ENCODE results near the gene USP15.
A peak's percentile ranks its signal among the peaks of the same experiment; 100 is the strongest.
"Not testable (repeated sequence)": the region's sequence is repeated elsewhere in the genome, so short reads cannot be mapped to it uniquely, and the experiment has no call there.

The USP15 gene

GRCh38 chr12:62379026-62379722 lies 119.0 kb downstream of the USP15 start:
- no peak for DNase-seq

- DNase-seq, result no peak
Measured at GRCh38 chr12:62379723-62380045, 119.5 kb downstream of the USP15 start.

- DNase-seq, result no peak
Measured at GRCh38 chr12:62382526-62382925, 122.3 kb downstream of the USP15 start.

- no peak for DNase-seq
Measured at GRCh38 chr12:62396750-62397149, 136.5 kb downstream of the USP15 start.

- no peak for DNase-seq
Measured at GRCh38 chr12:62400135-62400534, 139.9 kb downstream of the USP15 start.

GRCh38 chr12:62401631-62402030 lies 141.4 kb downstream of the USP15 start:
- no peak for DNase-seq

GRCh38 chr12:62403031-62403430 lies 142.8 kb downstream of the USP15 start:
- DNase-seq, result no peak

- DNase-seq, result no peak
Measured at GRCh38 chr12:62407587-62407986, 147.4 kb downstream of the USP15 start.

GRCh38 chr12:62409068-62409467 lies 148.9 kb downstream of the USP15 start:
- DNase-seq, result no peak

GRCh38 chr12:62414180-62414579 lies 154.0 kb downstream of the USP15 start:
- DNase-seq, result no peak

GRCh38 chr12:62426089-62426488 lies 165.9 kb downstream of the USP15 start:
- no peak for DNase-seq

- DNase-seq, result no peak
Measured at GRCh38 chr12:62429457-62429856, 169.3 kb downstream of the USP15 start.

- DNase-seq, result no peak
Measured at GRCh38 chr12:62434494-62435302, 174.5 kb downstream of the USP15 start.

- DNase-seq, result peak; percentile 40
Measured at GRCh38 chr12:62435303-62436163, 175.3 kb downstream of the USP15 start.

GRCh38 chr12:62436164-62436503 lies 175.9 kb downstream of the USP15 start:
- no peak for DNase-seq

GRCh38 chr12:62438098-62438692 lies 178.0 kb downstream of the USP15 start:
- no peak for DNase-seq

- DNase-seq, result no peak
Measured at GRCh38 chr12:62446754-62447452, 186.7 kb downstream of the USP15 start.

- DNase-seq, result no peak
Measured at GRCh38 chr12:62448436-62448835, 188.2 kb downstream of the USP15 start.

GRCh38 chr12:62455429-62455828 lies 195.2 kb downstream of the USP15 start:
- not testable (repeated sequence) for DNase-seq

- DNase-seq, result no peak
Measured at GRCh38 chr12:62458626-62459025, 198.4 kb downstream of the USP15 start.

- DNase-seq, result no peak
Measured at GRCh38 chr12:62459976-62460375, 199.8 kb downstream of the USP15 start.

- DNase-seq, result not testable (repeated sequence)
Measured at GRCh38 chr12:62461171-62461837, 201.1 kb downstream of the USP15 start.

Measured in NCI-H2171 (cell line).